Effector memory CD4-positive, alpha-beta T cell (primary cell): Measurements from ENCODE around the gene CDH4.

Experiments
- DNase-seq, 3 donors: peaks; one replicate each; pipeline ENCODE4 v3.0.0-alpha.2; 2020
- H3K27ac ChIP-seq: 2 replicates; pipeline ENCODE4 v1.7.0; 2013; ENCODE audit warnings: mild to moderate bottlenecking, low read length, moderate library complexity; ENCODE audit not compliant: insufficient read depth, poor library complexity, severe bottlenecking
- H3K27me3 ChIP-seq: replicated peaks from 2 replicates; pipeline ENCODE4 v1.7.0; 2013; ENCODE audit warnings: mild to moderate bottlenecking, low read length; ENCODE audit not compliant: insufficient read depth, control insufficient read depth, poor library complexity, severe bottlenecking
- H3K36me3 ChIP-seq: 2 replicates; pipeline ENCODE4 v1.7.0; 2013; ENCODE audit warnings: mild to moderate bottlenecking, low read length, moderate library complexity; ENCODE audit not compliant: control insufficient read depth, insufficient read depth
- H3K4me1 ChIP-seq: 2 replicates; pipeline ENCODE4 v1.7.0; 2013; ENCODE audit warnings: low read length, mild to moderate bottlenecking; ENCODE audit not compliant: control insufficient read depth, insufficient read depth, poor library complexity, severe bottlenecking
- H3K4me3 ChIP-seq: 2 replicates; pipeline ENCODE4 v1.7.0; 2013; ENCODE audit warnings: low read length, low read depth, mild to moderate bottlenecking; ENCODE audit not compliant: insufficient read depth, poor library complexity, severe bottlenecking
- H3K9me3 ChIP-seq: 2 replicates; pipeline ENCODE4 v1.7.0; 2013; ENCODE audit warnings: mild to moderate bottlenecking, low read length, moderate library complexity; ENCODE audit not compliant: control insufficient read depth

Gene CDH4

GRCh38 chr20:61821735-61822134 is 569.7 kb downstream of the CDH4 start:
- no peak overlapping the region for H3K4me3 ChIP-seq
- H3K9me3 ChIP-seq: no peaks in the 10 kb centered on the region
- no peaks in the 10 kb centered on the region for H3K36me3 ChIP-seq
- no peak for DNase-seq
- H3K27ac ChIP-seq: no peak overlapping the region
- no peaks in the 10 kb centered on the region for H3K27me3 ChIP-seq
- H3K4me1 ChIP-seq: no peaks in the 10 kb centered on the region

- Histone ChIP-seq H3K9me3 (no peaks in the 10 kb centered on the region), H3K27ac (no peak overlapping the region), H3K4me3 (no peak overlapping the region), H3K4me1 (no peaks in the 10 kb centered on the region), H3K36me3 (no peaks in the 10 kb centered on the region), H3K27me3 (no peaks in the 10 kb centered on the region)
- no peak for DNase-seq
These were observed 570.3 kb downstream of the CDH4 start for GRCh38 chr20:61822396-61822795.

- Histone ChIP-seq H3K9me3 (no peaks in the 10 kb centered on the region), H3K4me3 (no peak overlapping the region), H3K27ac (no peak overlapping the region), H3K36me3 (no peaks in the 10 kb centered on the region), H3K4me1 (no peaks in the 10 kb centered on the region), H3K27me3 (no peaks in the 10 kb centered on the region)
- DNase-seq: no peak
These were observed 571.2 kb downstream of the CDH4 start for GRCh38 chr20:61823242-61823641.

- no peak overlapping the region for H3K4me3 ChIP-seq
- H3K27me3 ChIP-seq: no peaks in the 10 kb centered on the region
- H3K4me1 ChIP-seq: no peaks in the 10 kb centered on the region
- no peaks in the 10 kb centered on the region for H3K36me3 ChIP-seq
- no peak for DNase-seq
- no peaks in the 10 kb centered on the region for H3K9me3 ChIP-seq
- no peak overlapping the region for H3K27ac ChIP-seq
These were observed 576.8 kb downstream of the CDH4 start for GRCh38 chr20:61828891-61829290.

GRCh38 chr20:61829526-61829925 is 577.5 kb downstream of the CDH4 start:
- no peak overlapping the region for H3K27ac ChIP-seq
- H3K9me3 ChIP-seq: no peaks in the 10 kb centered on the region
- no peaks in the 10 kb centered on the region for H3K27me3 ChIP-seq
- no peak for DNase-seq
- H3K36me3 ChIP-seq: no peaks in the 10 kb centered on the region
- no peaks in the 10 kb centered on the region for H3K4me1 ChIP-seq
- H3K4me3 ChIP-seq: no peak overlapping the region

GRCh38 chr20:61830241-61830930 is 578.3 kb downstream of the CDH4 start:
- Histone ChIP-seq H3K9me3 (no peaks in the 10 kb centered on the region), H3K27ac (no peak overlapping the region), H3K27me3 (no peaks in the 10 kb centered on the region)

GRCh38 chr20:61830991-61831390 is 578.9 kb downstream of the CDH4 start:
- DNase-seq: no peak
- H3K36me3 ChIP-seq: no peaks in the 10 kb centered on the region
- no peak overlapping the region for H3K4me3 ChIP-seq
- no peak overlapping the region for H3K27ac ChIP-seq
- H3K4me1 ChIP-seq: no peaks in the 10 kb centered on the region
- no peaks in the 10 kb centered on the region for H3K9me3 ChIP-seq
- H3K27me3 ChIP-seq: no peaks in the 10 kb centered on the region

More at GRCh38 chr20:61830241-61830930, 578.3 kb downstream of the CDH4 start:
- H3K36me3 ChIP-seq: no peaks in the 10 kb centered on the region
- no peak overlapping the region for H3K4me3 ChIP-seq
- no peaks in the 10 kb centered on the region for H3K4me1 ChIP-seq
- no peak for DNase-seq

GRCh38 chr20:61832181-61832580 is 580.1 kb downstream of the CDH4 start:
- H3K27ac ChIP-seq: no peak overlapping the region
- no peaks in the 10 kb centered on the region for H3K4me1 ChIP-seq
- no peaks in the 10 kb centered on the region for H3K27me3 ChIP-seq
- no peak overlapping the region for H3K4me3 ChIP-seq
- DNase-seq: no peak
- H3K9me3 ChIP-seq: no peaks in the 10 kb centered on the region
- H3K36me3 ChIP-seq: no peaks in the 10 kb centered on the region

GRCh38 chr20:61833807-61834610 is 581.9 kb downstream of the CDH4 start:
- H3K4me1 ChIP-seq: no peaks in the 10 kb centered on the region
- no peaks in the 10 kb centered on the region for H3K9me3 ChIP-seq
- H3K36me3 ChIP-seq: no peaks in the 10 kb centered on the region
- H3K27ac ChIP-seq: no peak overlapping the region
- DNase-seq: no peak
- no peak overlapping the region for H3K4me3 ChIP-seq
- no peaks in the 10 kb centered on the region for H3K27me3 ChIP-seq

GRCh38 chr20:61835301-61835700 is 583.2 kb downstream of the CDH4 start:
- Histone ChIP-seq H3K27me3 (no peaks in the 10 kb centered on the region), H3K4me3 (no peak overlapping the region), H3K9me3 (no peaks in the 10 kb centered on the region), H3K4me1 (no peaks in the 10 kb centered on the region), H3K27ac (no peak overlapping the region), H3K36me3 (no peaks in the 10 kb centered on the region)
- no peak for DNase-seq
